Measurements from ENCODE around the gene MEGF11. TPM values are rescaled to one million over a fixed set of nuclear protein-coding genes. Genes with fewer than 3 reads are reported as not detected.

The MEGF11 gene
- total RNA-seq, 1 donor from 2014 or later: 0.06 TPM

DNA sequence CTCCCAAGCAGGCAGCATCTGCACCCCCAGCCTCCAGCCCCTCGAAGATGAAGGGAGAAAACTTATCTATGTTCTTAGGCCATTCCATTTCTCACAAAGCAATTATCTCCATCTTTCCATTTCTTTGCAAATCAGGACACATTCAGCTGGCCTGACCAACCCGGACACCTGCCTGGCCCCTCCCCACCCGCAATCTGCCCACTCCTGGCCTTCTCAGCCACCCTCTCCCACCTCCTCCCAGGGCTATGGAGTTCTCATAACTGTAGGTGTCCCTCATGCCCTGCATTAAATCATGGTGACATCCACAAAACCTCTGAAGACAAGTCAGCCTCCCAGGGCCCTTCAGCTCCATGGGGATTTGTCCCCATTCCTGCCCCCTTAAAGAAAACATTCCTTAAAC is 119.3 kb downstream of the MEGF11 start:
- H3K27me3 ChIP-seq: no peaks in the 10 kb centered on the region
- H3F3A ChIP-seq (ENCODE audit: low read depth): peaks cover 27% of the 10 kb centered on the region
- peaks cover 52% of the 10 kb centered on the region for H3K4me1 Mint-ChIP-seq
- peaks cover 39% of the 10 kb centered on the region for H3K4me1 ChIP-seq
- no peak for TF ChIP-seq CTCF (IDR thresholded peaks at IDR 0.05)
- TF ChIP-seq EZH2phosphoT487 (IDR thresholded peaks at IDR 0.05): no peak
- no peak for TF ChIP-seq EZH2 (IDR thresholded peaks at IDR 0.05)
- H3K27ac ChIP-seq: no peak overlapping the region
- H3K27me3 Mint-ChIP-seq (ENCODE audit: insufficient read depth, low read depth): peaks cover 9% of the 10 kb centered on the region
- H3K79me2 ChIP-seq (ENCODE audit: low read depth): no peaks in the 10 kb centered on the region
- no peak overlapping the region for H2AFZ ChIP-seq (replicated peaks)
- no peak overlapping the region for H3K4me3 ChIP-seq
- H3K27ac Mint-ChIP-seq: peak overlapping the region; percentile 40
- DNase-seq (ENCODE audit: low spot score): no peak
- no peaks in the 10 kb centered on the region for H3K36me3 Mint-ChIP-seq
- H3K4me3 Mint-ChIP-seq: no peak overlapping the region
- H3K36me3 ChIP-seq: no peaks in the 10 kb centered on the region
- peaks cover 13% of the 10 kb centered on the region for H4K20me1 ChIP-seq (ENCODE audit: low read depth)
- no peaks in the 10 kb centered on the region for H3K9me3 Mint-ChIP-seq
- H3K4me2 ChIP-seq: no peak overlapping the region
- no peak overlapping the region for H3K9ac ChIP-seq
- no peaks in the 10 kb centered on the region for H3K9me3 ChIP-seq (ENCODE audit: low read depth)

DNA sequence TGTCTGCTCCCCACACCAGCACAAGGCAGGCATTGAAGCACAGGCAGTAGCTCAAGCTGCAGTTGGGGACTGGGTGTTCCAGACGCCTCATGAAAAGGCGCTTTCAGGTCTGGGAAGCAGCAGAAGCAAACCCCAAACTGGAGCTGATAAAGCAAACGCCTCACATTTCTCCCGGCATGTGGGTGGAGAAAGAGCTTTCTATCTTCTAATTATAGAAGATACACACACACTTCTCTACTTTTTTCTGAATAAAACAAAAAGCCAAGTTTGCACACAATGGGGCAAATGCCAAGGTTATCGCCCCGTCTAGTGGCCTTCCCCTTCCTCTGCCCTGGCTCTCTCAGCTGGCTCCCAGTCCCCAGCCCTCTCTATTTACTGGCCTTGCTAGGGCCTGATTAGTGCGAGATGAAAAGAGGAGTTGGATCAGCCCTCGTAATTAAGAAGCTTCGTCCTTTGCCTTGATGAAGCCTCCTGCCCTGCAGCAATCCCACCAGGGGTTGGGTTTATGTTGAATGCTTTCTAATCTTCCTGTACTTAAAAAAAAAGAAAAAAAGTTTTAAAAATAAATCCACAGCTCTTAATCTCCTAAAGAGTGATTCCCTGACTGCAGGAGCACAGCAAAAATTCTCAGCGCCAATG is 120.2 kb downstream of the MEGF11 start:
- Histone ChIP-seq H3K4me1 (peaks cover 37% of the 10 kb centered on the region), H2AFZ (replicated peaks) (no peak overlapping the region), H3K27ac (no peak overlapping the region), H3K9ac (no peak overlapping the region), H3K9me3 (ENCODE audit: low read depth) (no peaks in the 10 kb centered on the region), H3K36me3 (no peaks in the 10 kb centered on the region), H4K20me1 (ENCODE audit: low read depth) (peaks cover 13% of the 10 kb centered on the region), H3K79me2 (ENCODE audit: low read depth) (no peaks in the 10 kb centered on the region), H3K4me3 (no peak overlapping the region), H3F3A (ENCODE audit: low read depth) (peaks cover 27% of the 10 kb centered on the region), H3K4me2 (peak overlapping the region; percentile 56), H3K27me3 (no peaks in the 10 kb centered on the region)
- TF ChIP-seq CTCF (IDR thresholded peaks at IDR 0.05) (no peak), EZH2phosphoT487 (IDR thresholded peaks at IDR 0.05) (no peak), EZH2 (IDR thresholded peaks at IDR 0.05) (no peak)
- Mint-ChIP-seq H3K4me1 (peaks cover 46% of the 10 kb centered on the region), H3K27ac (peak overlapping the region; percentile 46), H3K4me3 (peak overlapping the region; percentile 38), H3K36me3 (no peaks in the 10 kb centered on the region), H3K27me3 (ENCODE audit: insufficient read depth, low read depth) (peaks cover 9% of the 10 kb centered on the region), H3K9me3 (no peaks in the 10 kb centered on the region)
- DNase-seq (ENCODE audit: low spot score): peak; percentile 58

- H3K9ac ChIP-seq: no peak overlapping the region
- no peaks in the 10 kb centered on the region for H3K36me3 ChIP-seq
- Mint-ChIP-seq H3K27ac (peak overlapping the region; percentile 12), H3K27me3 (ENCODE audit: insufficient read depth, low read depth) (peaks cover 10% of the 10 kb centered on the region), H3K36me3 (no peaks in the 10 kb centered on the region), H3K9me3 (no peaks in the 10 kb centered on the region), H3K4me1 (peaks cover 48% of the 10 kb centered on the region), H3K4me3 (no peak overlapping the region)
- peaks cover 27% of the 10 kb centered on the region for H3F3A ChIP-seq (ENCODE audit: low read depth)
- H3K4me1 ChIP-seq: peaks cover 37% of the 10 kb centered on the region
- H3K4me2 ChIP-seq: no peak overlapping the region
- peaks cover 13% of the 10 kb centered on the region for H4K20me1 ChIP-seq (ENCODE audit: low read depth)
- H3K27ac ChIP-seq: no peak overlapping the region
- no peak for TF ChIP-seq CTCF (IDR thresholded peaks at IDR 0.05)
- TF ChIP-seq EZH2 (IDR thresholded peaks at IDR 0.05): no peak
- TF ChIP-seq EZH2phosphoT487 (IDR thresholded peaks at IDR 0.05): no peak
- H3K9me3 ChIP-seq (ENCODE audit: low read depth): no peaks in the 10 kb centered on the region
- H3K79me2 ChIP-seq (ENCODE audit: low read depth): no peaks in the 10 kb centered on the region
- H3K27me3 ChIP-seq: no peaks in the 10 kb centered on the region
- no peak overlapping the region for H3K4me3 ChIP-seq
- no peak for DNase-seq (ENCODE audit: low spot score)
- no peak overlapping the region for H2AFZ ChIP-seq (replicated peaks)
Observed at GRCh38 chr15:66132251-66132816, 121.2 kb downstream of the MEGF11 start.

Measured in neural progenitor cell (in vitro differentiated cells).